ENCODE data around the gene ITFG2.
A peak's percentile ranks its signal among the peaks of the same experiment; 100 is the strongest.

Gene ITFG2

DNA sequence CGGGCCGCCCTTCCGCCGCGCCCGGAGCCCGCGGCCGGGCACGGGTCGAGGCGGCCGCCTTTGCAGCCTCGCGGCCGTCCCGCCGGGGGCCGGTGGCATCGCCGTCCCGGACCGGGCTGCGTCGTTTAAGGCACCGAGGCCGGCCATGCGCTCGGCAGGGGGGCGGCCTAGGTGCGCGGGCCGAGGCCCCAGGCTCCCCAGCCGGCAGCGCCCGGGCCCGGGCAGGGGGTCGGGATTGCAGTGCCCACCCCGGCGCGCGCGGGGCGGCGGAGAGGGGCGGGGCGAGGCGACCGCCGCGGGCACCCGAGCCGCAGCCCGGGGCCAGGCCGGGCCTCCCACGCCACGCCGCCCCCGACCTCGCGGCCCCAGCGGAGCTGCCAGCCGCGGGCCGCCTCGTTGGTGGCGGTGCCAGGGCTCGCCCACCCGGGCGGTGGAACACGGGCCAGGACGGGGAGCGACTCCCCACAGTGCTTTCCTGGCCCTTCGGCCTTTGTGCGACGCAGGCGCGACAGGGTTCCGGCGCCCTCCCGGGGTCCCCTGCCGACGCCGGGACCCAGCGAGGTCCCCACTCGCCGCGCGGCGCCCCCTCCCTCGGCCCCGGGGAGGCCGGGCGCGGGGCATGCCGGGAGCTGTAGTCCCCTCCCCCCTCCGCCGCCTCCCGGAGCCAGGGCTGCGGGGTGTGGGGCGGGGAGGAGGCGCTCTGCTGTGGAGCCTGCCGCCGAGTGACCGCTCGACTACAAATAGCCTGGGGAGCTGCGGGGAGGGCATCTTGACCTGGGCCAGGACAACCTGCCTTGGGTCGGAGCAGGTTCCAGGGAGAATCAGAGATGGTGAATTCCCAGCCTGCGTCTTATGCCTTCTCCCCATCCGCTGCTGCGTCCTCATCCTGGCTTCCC is 16.9 kb upstream of the ITFG2 start:
- peak; percentile 40 to 57 for DNase-seq (ENCODE audit: low read depth in 2 of 2, low spot score in 1 of 2)

DNA sequence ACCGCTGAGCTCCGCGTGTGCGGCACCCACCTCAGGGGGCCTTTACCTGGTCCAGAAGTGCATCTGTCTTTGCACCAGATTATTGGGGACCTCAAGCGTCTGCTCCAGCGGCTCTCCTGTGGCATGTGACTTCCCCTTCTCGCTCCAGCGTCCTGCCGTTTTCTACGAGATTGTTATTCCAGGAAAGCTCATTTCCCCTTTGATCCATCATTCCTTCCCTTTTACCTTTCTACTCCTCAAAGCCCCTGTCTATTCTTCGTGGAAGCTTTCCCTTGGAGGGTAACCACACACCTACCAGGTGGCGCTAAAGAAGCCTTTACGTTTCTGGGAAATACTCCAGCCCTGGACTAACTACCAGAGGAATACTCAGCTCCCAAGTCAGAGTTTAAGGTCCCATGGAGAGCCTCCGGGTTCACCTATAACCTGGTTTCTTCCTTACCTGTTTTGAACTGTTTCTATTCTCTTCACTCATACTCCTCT is 16.2 kb upstream of the ITFG2 start:
- DNase-seq (ENCODE audit: low read depth in 2 of 2, low spot score in 1 of 2): no peak

DNA sequence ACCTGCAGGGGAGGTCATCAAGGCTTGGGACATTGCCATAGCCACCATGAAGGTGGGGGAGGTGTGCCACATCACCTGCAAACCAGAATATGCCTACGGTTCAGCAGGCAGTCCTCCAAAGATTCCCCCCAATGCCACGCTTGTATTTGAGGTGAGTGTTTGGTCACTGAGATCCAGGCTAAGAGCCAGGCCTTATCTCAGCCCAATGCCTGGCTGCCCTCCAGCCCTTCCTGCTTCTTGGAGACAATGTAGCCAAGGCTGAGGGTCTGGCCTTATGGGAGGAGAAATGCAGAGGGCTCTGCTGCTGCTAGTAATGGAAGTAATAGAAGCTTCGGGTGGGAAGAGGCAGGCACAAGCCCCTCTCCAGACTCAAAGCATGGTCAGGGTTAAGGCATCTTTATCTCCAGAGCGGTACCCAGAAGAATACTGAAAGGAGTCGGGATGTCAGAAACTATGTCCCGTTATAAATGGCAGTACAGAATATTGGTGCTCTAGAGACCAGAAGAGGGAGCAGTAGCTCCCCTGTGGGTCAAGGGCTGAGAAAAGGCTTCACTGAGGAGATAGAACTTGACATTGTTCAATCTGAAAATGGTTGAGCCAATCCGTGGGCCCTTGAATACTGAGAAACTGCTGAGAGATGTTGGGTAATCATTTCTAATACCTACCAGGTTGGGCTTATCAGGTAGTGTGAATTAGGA is 14.6 kb upstream of the ITFG2 start:
- DNase-seq (ENCODE audit: low read depth in 2 of 2, low spot score in 1 of 2): no peak

DNA sequence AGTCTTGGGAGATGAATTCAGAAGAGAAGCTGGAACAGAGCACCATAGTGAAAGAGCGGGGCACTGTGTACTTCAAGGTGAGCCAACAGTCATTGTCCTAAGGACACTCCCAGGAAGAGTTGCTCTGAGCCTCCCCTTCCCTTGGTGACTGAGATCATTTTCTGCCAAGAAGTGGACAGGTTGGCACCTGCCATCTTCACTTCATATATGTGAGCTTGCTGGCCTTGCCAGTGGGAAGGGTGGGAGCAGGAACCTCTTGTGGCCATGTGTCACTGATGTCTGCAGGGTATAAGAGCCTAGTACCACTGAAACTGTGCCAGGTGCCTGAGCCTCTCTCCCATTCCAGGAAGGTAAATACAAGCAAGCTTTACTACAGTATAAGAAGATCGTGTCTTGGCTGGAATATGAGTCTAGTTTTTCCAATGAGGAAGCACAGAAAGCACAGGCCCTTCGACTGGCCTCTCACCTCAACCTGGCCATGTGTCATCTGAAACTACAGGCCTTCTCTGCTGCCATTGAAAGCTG is 12.4 kb upstream of the ITFG2 start:
- DNase-seq (ENCODE audit: low read depth in 2 of 2, low spot score in 1 of 2): no peak

DNA sequence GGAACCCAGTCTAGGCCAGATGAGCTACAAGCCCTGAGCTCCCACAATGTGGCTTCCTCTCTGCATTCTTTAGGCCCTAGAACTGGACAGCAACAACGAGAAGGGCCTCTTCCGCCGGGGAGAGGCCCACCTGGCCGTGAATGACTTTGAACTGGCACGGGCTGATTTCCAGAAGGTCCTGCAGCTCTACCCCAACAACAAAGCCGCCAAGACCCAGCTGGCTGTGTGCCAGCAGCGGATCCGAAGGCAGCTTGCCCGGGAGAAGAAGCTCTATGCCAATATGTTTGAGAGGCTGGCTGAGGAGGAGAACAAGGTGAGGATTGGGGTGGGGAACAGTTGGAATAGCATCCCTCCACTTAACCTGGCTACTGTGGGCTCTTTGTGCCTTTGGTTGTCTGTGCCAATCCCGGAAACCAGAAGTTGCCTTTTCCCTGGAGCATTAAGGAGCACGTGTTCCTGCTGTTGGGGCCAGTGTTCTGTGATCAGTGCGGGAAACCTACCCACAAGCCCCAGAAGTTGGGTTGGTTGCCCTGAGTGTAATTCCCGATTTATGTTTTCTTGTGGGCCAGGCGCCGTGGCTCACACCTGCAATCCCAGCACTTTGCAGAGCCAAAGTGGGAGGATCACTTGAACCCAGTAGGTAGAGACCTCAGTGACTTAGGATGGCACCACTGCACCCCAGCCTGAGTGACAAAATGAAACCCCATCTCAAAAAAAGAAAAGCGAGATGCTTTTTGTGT is 11.3 kb upstream of the ITFG2 start:
- no peak for DNase-seq (ENCODE audit: low read depth in 2 of 2, low spot score in 1 of 2)

GRCh38 chr12:2803635-2804392 is 8.7 kb upstream of the ITFG2 start:
- no peak for DNase-seq (ENCODE audit: low read depth in 2 of 2, low spot score in 1 of 2)

GRCh38 chr12:2804393-2805142 is 7.9 kb upstream of the ITFG2 start:
- no peak for DNase-seq (ENCODE audit: low read depth in 2 of 2, low spot score in 1 of 2)

DNA sequence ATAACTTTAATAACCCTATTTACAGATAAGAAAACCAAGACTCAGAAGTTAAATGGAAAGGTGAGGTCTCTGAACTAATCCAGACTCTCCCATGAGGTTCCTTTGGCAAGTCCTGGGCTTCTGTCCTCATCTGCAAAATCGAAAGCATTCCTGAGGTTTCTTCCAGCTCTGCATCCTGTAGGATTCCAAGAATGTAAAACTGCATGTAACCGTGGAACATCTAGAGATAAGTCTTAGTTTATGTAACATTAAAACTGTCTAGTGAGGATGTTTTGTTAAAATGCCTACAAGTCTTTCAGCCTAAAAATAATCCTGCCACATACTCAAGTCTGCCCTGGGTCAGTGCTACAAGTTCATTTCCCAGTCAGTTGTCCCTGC is 7.3 kb upstream of the ITFG2 start:
- DNase-seq (ENCODE audit: low read depth in 2 of 2, low spot score in 1 of 2): no peak

DNA sequence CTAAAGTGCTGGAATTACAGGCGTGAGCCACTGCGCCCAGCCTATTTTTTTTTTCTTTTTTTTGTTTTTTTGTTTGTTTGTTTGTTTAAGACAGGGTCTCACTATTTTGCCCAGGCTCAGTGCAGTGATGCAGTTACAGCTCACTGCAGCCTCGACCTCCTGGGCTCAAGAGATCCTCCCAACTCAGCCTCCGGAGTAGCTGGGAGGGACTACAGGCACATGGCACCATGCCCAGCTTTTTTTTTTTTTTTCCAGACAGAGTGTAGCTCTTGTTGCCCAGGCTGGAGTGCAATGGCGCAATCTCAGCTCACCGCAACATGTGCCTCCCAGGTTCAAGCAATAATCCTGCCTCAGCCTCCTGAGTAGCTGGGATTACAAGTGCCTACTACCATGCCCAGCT is 5.8 kb upstream of the ITFG2 start:
- no peak for DNase-seq (ENCODE audit: low read depth in 2 of 2, low spot score in 1 of 2)

GRCh38 chr12:2811801-2812200 is 667 bp upstream of the ITFG2 start:
- DNase-seq (ENCODE audit: low read depth in 2 of 2, low spot score in 1 of 2): no peak

DNA sequence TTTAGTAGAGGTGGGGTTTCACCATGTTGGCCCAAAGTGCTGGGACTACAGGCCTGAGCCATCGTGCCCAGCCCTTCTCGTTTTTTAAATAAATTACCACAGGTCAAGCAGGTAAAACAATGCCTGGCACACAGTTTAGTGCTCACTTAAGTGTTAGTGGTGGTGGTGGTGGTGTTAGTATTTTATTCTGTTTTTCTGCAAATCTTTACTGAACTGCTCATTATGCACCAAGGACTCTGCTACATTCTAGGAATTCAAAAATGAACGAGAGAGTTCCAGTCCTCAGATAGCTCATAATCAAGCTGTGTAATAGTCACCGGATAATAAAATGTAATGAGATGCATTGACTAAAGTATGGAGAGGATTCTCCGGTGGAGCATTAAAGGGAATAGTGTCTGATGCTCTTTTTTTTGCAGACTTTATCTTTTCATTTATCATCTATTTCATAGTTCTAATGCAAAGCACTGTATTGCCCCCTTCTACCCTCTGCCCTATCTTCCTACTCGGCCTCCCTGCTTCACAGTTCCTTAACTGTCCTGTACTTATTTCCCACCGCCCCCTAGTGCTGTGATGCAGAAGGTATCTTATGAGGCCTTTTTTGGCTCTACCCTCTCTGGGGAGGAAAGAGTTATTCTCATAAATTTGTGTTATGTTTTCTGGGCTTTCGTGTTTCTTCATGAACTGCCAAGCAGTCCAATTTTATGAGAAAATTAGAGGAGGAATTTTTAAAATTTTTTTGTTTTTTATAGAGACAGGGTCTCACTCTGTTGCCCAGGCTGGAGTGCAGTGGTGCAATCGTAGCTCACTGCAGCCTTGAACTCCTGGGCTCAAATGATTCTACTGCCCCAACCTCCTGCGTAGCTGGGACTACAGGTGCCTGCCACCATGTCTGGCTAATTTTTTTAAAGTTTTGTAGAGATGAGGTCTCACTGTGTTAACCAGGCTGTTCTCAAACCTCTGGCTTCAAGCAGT is 1.0 kb downstream of the ITFG2 start:
- no peak for DNase-seq (ENCODE audit: low read depth in 2 of 2, low spot score in 1 of 2)

DNA sequence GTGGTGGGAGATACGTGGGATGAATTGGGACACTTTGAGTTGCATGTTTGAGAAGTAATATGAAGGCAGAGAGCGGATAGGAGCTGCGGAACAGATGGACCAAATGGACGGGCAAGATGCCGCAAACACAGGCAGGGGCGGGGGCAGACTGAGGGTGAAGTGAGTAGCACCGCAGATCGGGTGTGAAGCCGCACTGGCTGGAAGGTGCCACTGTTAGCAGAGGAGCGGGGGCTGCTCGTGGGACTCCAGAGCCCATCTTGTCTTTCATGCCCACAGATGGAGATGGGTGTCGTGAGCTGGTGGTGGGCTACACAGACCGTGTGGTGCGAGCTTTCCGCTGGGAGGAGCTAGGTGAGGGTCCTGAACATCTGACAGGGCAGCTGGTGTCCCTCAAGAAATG is 7.3 kb downstream of the ITFG2 start:
- no peak for DNase-seq (ENCODE audit: low read depth in 2 of 2, low spot score in 1 of 2)

GRCh38 chr12:2820432-2820831 is 8.0 kb downstream of the ITFG2 start:
- no peak for DNase-seq (ENCODE audit: low read depth in 2 of 2, low spot score in 1 of 2)

DNA sequence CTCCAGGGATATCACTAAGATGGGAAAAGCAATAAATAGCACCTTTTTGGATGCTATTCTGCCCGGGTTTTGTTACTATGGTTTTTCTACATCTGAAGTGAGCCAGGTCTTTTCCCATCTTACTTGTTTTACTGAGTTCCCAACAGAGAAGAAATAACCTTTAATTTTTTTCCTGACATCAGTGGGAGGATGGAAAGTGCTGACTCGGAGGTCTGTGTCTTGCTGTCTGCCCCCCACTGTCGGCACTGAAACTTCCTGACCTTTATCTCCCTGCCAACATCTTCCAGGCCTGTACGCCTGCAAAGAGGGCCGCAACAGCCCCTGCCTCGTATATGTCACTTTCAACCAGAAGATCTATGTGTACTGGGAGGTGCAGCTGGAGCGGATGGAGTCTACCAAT is 11.0 kb downstream of the ITFG2 start:
- no peak for DNase-seq (ENCODE audit: low read depth in 2 of 2, low spot score in 1 of 2)

DNA sequence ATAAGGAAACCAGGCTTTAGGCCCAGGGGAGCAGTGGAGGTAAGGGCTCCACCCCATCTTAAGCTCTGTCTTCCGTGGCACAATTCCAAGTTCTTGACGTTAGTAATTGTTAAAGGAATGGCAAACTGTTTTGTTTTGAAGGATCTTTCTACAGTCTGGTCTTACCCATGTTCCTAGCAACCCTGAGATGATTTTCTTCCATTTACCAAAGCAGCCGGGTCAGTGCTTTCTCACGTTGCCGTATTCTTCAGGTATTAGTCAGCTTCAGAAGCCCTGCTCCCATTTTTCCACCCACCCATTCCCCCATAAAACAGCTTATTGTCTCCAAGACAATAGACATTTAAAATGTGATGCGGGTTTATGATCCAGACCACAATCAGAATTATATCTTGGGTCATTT is 12.1 kb downstream of the ITFG2 start:
- no peak for DNase-seq (ENCODE audit: low read depth in 2 of 2, low spot score in 1 of 2)

DNA sequence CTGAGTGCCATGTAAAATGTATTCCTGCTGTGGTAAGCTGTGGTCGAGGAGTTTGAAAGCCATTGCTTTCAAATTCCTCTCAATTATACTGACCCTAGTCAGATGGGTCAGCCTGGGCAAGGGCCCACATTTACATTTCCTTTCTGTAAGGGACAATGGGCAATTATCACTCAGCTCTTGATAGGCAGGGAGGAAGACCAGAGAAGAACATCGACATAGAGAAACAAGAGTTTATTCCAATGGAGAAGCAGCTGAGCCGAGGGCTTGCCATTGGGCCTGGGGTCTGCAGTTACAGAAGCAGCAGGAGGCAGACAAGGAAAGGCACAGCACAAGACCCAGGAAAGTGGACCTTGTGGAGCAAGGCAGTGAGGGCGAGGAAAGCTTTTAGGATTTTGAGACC is 12.7 kb downstream of the ITFG2 start:
- DNase-seq (ENCODE audit: low read depth in 2 of 2, low spot score in 1 of 2): no peak

DNA sequence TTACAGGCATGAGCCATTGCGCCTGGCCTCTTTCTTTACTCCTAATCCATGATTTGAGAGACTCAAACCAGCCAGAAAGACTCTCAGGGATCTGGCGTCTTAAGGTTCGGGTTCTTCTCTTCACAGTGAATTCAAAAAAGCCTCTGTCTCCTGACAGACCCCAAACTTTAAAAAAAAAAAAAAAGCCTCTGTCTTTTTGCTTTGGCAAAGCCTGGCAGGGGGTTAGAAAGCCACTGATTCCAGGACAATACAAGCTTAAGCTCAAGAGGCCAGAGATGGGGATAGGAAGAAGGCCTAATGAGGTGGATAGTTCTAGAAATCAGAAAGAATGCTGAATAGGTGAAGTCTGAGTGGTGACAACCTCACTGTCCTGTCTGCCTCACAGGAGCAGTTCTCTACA is 13.6 kb downstream of the ITFG2 start:
- no peak for DNase-seq (ENCODE audit: low read depth in 2 of 2, low spot score in 1 of 2)

GRCh38 chr12:2826721-2827515 is 14.4 kb downstream of the ITFG2 start:
- DNase-seq (ENCODE audit: low read depth in 2 of 2, low spot score in 1 of 2): no peak
